Glutamatergic neuron (in vitro differentiated cells): Measurements from ENCODE around the gene MBTPS1. TPM values are rescaled to one million over a fixed set of nuclear protein-coding genes. Genes with fewer than 3 reads are reported as not detected.
A peak's percentile ranks its signal among the peaks of the same experiment; 100 is the strongest.

Experiments
- DNase-seq: peaks from one replicate; pipeline ENCODE4 v3.0.0; 2022
- H3K27ac Mint-ChIP-seq: one replicate; pipeline ENCODE4 v1.8.0; 2020; ENCODE audit warnings: mild to moderate bottlenecking, mixed read lengths, inconsistent platforms; ENCODE audit not compliant: unreplicated experiment
- H3K27me3 Mint-ChIP-seq: one replicate; pipeline ENCODE4 v1.8.0; 2020; ENCODE audit warnings: mild to moderate bottlenecking, moderate library complexity, mixed read lengths, inconsistent platforms; ENCODE audit not compliant: unreplicated experiment
- H3K36me3 Mint-ChIP-seq: one replicate; pipeline ENCODE4 v1.8.0; 2020; ENCODE audit warnings: mild to moderate bottlenecking, mixed read lengths, inconsistent platforms; ENCODE audit not compliant: unreplicated experiment
- H3K4me1 Mint-ChIP-seq: one replicate; pipeline ENCODE4 v1.8.0; 2020; ENCODE audit warnings: mild to moderate bottlenecking, low read depth, mixed read lengths, inconsistent platforms; ENCODE audit not compliant: unreplicated experiment
- H3K4me3 Mint-ChIP-seq: one replicate; pipeline ENCODE4 v1.8.0; 2020; ENCODE audit warnings: mild to moderate bottlenecking, mixed read lengths, inconsistent platforms; ENCODE audit not compliant: unreplicated experiment
- H3K9me3 Mint-ChIP-seq: one replicate; pipeline ENCODE4 v1.8.0; 2020; ENCODE audit warnings: mild to moderate bottlenecking, moderate library complexity, mixed read lengths, inconsistent platforms; ENCODE audit not compliant: unreplicated experiment
- total RNA-seq: library from RNA; stranded (reverse); fragmentation: NEBNext Ultra II Directional; extraction: Animal tissue kit (Norgen Biotek cat#: 25700); gene quantifications from one replicate; pipeline ENCODE4 v1.2.1, GENCODE V29; 2021; ENCODE audit not compliant: unreplicated experiment
- TF ChIP-seq, protein P1 (sequence below): fragments of 200-600 bp; sonication (generic); IDR thresholded peaks from one replicate; pipeline ENCODE4 v1.5.0; 2021; ENCODE audit not compliant: partially characterized antibody, unreplicated experiment

The MBTPS1 gene
- total RNA-seq, 1 donor from 2014 or later = 105 TPM

DNA sequence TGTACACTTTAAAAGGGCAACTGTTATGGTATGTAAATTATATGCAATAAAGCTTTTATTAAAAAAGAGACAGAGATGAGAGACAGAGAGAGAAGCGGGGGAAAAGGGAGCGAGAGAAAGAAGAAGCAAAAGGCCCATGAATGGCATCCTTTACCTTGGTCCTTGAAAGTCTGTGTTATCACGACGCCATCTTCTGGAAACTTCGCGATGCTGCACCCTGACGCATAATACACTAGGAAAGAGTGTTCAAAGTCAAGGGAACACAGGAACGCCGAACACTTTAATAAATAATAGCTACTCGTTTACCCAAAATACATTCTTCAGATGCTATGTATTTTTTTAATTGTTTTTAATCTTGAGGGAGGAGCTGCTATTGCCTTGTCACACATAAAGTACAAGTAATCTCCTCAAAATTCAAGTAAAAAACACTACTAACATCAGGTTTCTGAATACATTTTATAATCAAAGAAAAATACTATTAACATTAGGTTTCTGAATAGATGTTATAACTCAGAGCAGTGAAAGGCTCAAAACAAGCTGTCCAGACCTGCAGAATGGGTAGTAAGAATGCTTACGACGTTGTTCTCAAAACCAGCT is 51.1 kb downstream of the MBTPS1 start:
- TF ChIP-seq, protein P1, sequence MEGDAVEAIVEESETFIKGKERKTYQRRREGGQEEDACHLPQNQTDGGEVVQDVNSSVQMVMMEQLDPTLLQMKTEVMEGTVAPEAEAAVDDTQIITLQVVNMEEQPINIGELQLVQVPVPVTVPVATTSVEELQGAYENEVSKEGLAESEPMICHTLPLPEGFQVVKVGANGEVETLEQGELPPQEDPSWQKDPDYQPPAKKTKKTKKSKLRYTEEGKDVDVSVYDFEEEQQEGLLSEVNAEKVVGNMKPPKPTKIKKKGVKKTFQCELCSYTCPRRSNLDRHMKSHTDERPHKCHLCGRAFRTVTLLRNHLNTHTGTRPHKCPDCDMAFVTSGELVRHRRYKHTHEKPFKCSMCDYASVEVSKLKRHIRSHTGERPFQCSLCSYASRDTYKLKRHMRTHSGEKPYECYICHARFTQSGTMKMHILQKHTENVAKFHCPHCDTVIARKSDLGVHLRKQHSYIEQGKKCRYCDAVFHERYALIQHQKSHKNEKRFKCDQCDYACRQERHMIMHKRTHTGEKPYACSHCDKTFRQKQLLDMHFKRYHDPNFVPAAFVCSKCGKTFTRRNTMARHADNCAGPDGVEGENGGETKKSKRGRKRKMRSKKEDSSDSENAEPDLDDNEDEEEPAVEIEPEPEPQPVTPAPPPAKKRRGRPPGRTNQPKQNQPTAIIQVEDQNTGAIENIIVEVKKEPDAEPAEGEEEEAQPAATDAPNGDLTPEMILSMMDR = peak; percentile 79
- H3K4me1 Mint-ChIP-seq = peaks cover 28% of the 10 kb centered on the region
- no peak overlapping the region for H3K4me3 Mint-ChIP-seq
- H3K36me3 Mint-ChIP-seq = no peaks in the 10 kb centered on the region
- peaks cover 12% of the 10 kb centered on the region for H3K9me3 Mint-ChIP-seq
- no peaks in the 10 kb centered on the region for H3K27me3 Mint-ChIP-seq
- no peak overlapping the region for H3K27ac Mint-ChIP-seq
- peak; percentile 73 for DNase-seq

DNA sequence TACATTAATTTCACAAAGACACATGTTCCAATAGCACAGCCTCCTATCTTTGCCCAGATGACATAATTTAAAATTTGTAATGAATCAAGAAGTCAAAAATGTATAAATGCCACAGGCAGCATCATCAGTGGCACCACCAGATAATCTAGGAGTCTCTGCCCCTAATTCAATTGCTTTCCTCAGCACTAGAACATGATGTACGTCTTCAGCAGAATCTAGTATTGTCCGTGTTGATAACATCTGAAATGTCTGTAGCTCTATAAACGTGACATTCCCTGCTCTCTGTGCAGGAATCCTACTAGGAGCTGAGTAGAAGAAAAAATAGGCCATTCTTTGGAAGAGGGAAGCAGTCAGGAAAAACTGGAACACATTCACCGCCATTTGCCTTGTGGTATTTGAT is 52.8 kb downstream of the MBTPS1 start:
- no peaks in the 10 kb centered on the region for H3K27me3 Mint-ChIP-seq
- peaks cover 13% of the 10 kb centered on the region for H3K9me3 Mint-ChIP-seq
- TF ChIP-seq, protein P1 = no peak
- H3K36me3 Mint-ChIP-seq = peaks cover 6% of the 10 kb centered on the region
- H3K4me3 Mint-ChIP-seq = no peak overlapping the region
- H3K4me1 Mint-ChIP-seq = peaks cover 31% of the 10 kb centered on the region
- H3K27ac Mint-ChIP-seq = peak overlapping the region; percentile 100
- no peak for DNase-seq

DNA sequence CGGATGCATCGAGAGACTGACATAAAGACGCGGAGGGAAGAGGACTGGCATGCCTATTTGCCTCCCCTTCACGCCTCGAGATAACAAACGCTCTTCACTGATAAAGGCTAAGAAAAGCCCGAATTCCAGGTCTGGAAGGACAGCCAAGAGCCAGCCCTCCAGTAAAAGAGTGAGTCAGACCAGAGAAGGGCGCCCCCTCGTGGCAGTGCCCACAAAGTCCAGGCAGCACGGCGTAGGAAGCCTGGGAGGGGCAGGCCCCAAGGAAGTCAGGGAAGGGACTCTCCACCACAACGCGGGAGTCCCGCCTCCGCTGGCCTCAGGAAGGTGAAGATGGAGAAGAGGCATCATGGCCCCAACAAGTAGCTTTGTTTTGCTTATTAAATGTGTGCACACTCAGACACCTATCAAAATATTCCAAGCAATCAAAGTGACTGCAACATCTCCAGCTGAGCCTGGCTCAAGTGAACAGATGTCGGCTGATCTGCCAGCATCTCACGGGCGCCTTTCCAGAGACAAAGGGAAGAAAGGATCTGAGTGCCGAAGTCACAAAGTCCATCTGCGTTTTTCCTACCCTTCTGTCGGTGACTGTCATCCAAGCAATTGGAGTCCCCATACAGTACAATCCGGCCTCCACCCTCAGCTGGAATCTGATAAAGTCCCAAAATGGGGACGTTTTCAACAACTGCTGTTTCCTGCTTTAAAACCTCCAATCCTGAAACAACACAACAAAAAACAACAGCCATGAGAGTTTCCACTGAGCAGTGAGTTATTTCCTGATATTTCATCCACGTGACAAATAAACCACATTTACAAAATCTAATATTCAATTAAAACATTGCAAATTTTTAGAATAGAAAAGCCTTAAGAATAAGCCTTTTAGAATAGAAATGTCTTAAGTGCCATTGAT is 53.8 kb downstream of the MBTPS1 start:
- peaks cover 36% of the 10 kb centered on the region for H3K4me1 Mint-ChIP-seq
- H3K27ac Mint-ChIP-seq = peak overlapping the region; percentile 100
- H3K9me3 Mint-ChIP-seq = peaks cover 13% of the 10 kb centered on the region
- TF ChIP-seq, protein P1 = peak; percentile 96
- peak overlapping the region; percentile 85 for H3K4me3 Mint-ChIP-seq
- DNase-seq = peak; percentile 97
- H3K27me3 Mint-ChIP-seq = peaks cover 2% of the 10 kb centered on the region
- H3K36me3 Mint-ChIP-seq = peaks cover 6% of the 10 kb centered on the region

DNA sequence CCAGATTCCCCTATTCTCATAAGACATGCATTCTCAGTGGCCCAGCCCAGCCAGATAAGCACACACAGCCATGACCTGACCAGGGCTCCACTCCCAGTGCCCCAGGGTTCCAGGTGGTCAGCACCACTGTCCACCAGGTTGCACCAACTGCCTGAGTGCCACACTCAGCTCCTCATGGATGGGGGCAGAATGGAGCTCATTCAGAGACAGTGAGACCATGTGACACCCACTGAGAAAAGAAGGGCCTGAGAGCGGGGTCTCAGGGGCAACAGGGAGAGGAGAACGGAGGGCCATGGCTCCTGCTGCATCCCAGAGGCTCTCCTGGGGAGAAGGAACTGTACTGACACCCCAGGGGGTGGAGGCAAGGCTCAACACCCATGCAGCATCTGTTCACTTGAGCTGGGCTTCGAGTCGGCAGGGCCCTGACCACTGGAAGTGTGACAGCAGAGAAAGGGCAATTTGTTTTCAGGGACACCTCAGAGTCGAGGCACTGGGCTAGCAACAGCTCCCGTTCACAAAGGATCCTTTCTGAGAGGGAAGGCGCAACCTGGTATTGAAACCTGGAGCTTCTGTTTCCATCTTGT is 55.4 kb downstream of the MBTPS1 start:
- no peak overlapping the region for H3K4me3 Mint-ChIP-seq
- H3K27ac Mint-ChIP-seq = peak overlapping the region; percentile 77
- peaks cover 2% of the 10 kb centered on the region for H3K27me3 Mint-ChIP-seq
- TF ChIP-seq, protein P1 = no peak
- no peak for DNase-seq
- peaks cover 49% of the 10 kb centered on the region for H3K4me1 Mint-ChIP-seq
- peaks cover 6% of the 10 kb centered on the region for H3K36me3 Mint-ChIP-seq
- peaks cover 13% of the 10 kb centered on the region for H3K9me3 Mint-ChIP-seq
